ENCODE measurements around the gene SND1.

- no peak for TF ChIP-seq SP1 (IDR thresholded peaks at IDR 0.05)
- TF ChIP-seq HDGF (IDR thresholded peaks at IDR 0.05; ENCODE audit: borderline replicate concordance) = no peak
- TF ChIP-seq ZNF384 (IDR thresholded peaks at IDR 0.05) = no peak
- TF ChIP-seq FOXM1 (IDR thresholded peaks at IDR 0.05; ENCODE audit: borderline replicate concordance) = no peak
- no peak for TF ChIP-seq PKNOX1 (IDR thresholded peaks at IDR 0.05)
- no peak for TF ChIP-seq ELF4 (IDR thresholded peaks at IDR 0.05)
- TF ChIP-seq LEF1 (IDR thresholded peaks at IDR 0.05; ENCODE audit: borderline replicate concordance) = no peak
Measured at GRCh38 chr7:127667017-127667670, 15.2 kb downstream of the SND1 start.
